PC-9 (cell line): ENCODE results near the gene MRPL40. TPM values are rescaled to one million over a fixed set of nuclear protein-coding genes. Genes with fewer than 3 reads are reported as not detected.
A peak's percentile ranks its signal among the peaks of the same experiment; 100 is the strongest.

Experiments used
- BruUV-seq: library from RNA; stranded (reverse); fragments of 400-500 nt; replicated peaks from 2 replicates; lab custom pipeline; 2021; lab: Mats Ljungman, UMichigan
- CTCF ChIA-PET: fragments of 300-600 bp; sonication (Branson Sonifier 250); formaldehyde crosslinking; loops from one replicate; lab custom pipeline; 2022; ENCODE audit warnings: antibody characterized with exemption; lab: Charles Lee
- POLR2A ChIA-PET: fragments of 300-600 bp; sonication (Branson Sonifier 250); formaldehyde crosslinking; loops from one replicate; lab custom pipeline; 2022; ENCODE audit warnings: antibody characterized with exemption; ENCODE audit not compliant: unreplicated experiment; lab: Charles Lee
- DNase-seq, 2 experiments: peaks; one replicate each; pipeline versions ENCODE4 v3.0.0 to v3.0.0-alpha.2; 2015 to 2022; ENCODE audit warnings: mixed read lengths in 1 of 2
- H2AFZ ChIP-seq: fragments of 200-600 bp; sonication (generic); 2 replicates; pipeline ENCODE4 v1.8.1; 2017; ENCODE audit warnings: antibody characterized with exemption
- H3F3A ChIP-seq: fragments of 200-600 bp; sonication (generic); 2 replicates; pipeline ENCODE4 v1.8.1; 2017; ENCODE audit warnings: antibody characterized with exemption, mild to moderate bottlenecking, low read depth; ENCODE audit not compliant: insufficient read depth
- H3K27ac ChIP-seq: fragments of 200-600 bp; sonication (generic); 2 replicates; pipeline ENCODE4 v1.6.1; 2016; ENCODE audit warnings: mixed run types
- H3K27me3 ChIP-seq: fragments of 200-600 bp; sonication (generic); 2 replicates; pipeline ENCODE4 v1.6.1; 2016; ENCODE audit warnings: low read depth, mixed run types; ENCODE audit not compliant: insufficient read depth
- H3K36me3 ChIP-seq: fragments of 200-600 bp; sonication (generic); 2 replicates; pipeline ENCODE4 v1.6.1; 2016; ENCODE audit warnings: low read depth, mixed run types
- H3K4me1 ChIP-seq: fragments of 200-600 bp; sonication (generic); replicated peaks from 2 replicates; pipeline ENCODE4 v1.6.1; 2016; ENCODE audit warnings: mixed run types; ENCODE audit not compliant: insufficient read depth
- H3K4me2 ChIP-seq: fragments of 200-600 bp; sonication (generic); 2 replicates; pipeline ENCODE4 v1.6.1; 2017; ENCODE audit warnings: mixed run types
- H3K4me3 ChIP-seq: fragments of 200-600 bp; sonication (generic); 2 replicates; pipeline ENCODE4 v1.6.1; 2016; ENCODE audit warnings: mixed run types
- H3K79me2 ChIP-seq: fragments of 200-600 bp; sonication (generic); 2 replicates; pipeline ENCODE4 v1.6.1; 2017; ENCODE audit warnings: low read depth, mixed run types
- H3K9me2 ChIP-seq: fragments of 200-600 bp; sonication (generic); 2 replicates; pipeline ENCODE4 v1.8.1; 2017; ENCODE audit warnings: mild to moderate bottlenecking; ENCODE audit not compliant: insufficient read depth
- H3K9me3 ChIP-seq: fragments of 200-600 bp; sonication (generic); 2 replicates; pipeline ENCODE4 v1.8.1; 2016; ENCODE audit warnings: low read depth; ENCODE audit not compliant: insufficient read depth
- H4K20me1 ChIP-seq: fragments of 200-600 bp; sonication (generic); 2 replicates; pipeline ENCODE4 v1.8.1; 2017; ENCODE audit not compliant: insufficient read depth
- CTCF ChIP-seq: fragments of 200-600 bp; sonication (generic); conservative IDR thresholded peaks from 2 replicates; pipeline ENCODE4 v1.6.1; 2017; ENCODE audit warnings: mixed run types, antibody characterized with exemption, mild to moderate bottlenecking, moderate library complexity
- EZH2 ChIP-seq: fragments of 200-600 bp; sonication (generic); IDR thresholded peaks from 2 replicates; pipeline ENCODE4 v1.8.0; 2017; ENCODE audit warnings: antibody characterized with exemption, low read depth
- intact Hi-C: fragments of 100-400 bp; cut with micrococcal nuclease; formaldehyde crosslinking; loops from one replicate; pipeline ENCODE4 v1.10.0; 2022; ENCODE audit not compliant: unreplicated experiment
- total RNA-seq: library from RNA; stranded (reverse); gene quantifications from 2 replicates; pipeline ENCODE4 v1.2.3, GENCODE V29; 2021

The MRPL40 gene
- total RNA-seq, 1 experiment from 2014 or later = 25.1 TPM

GRCh38 chr22:19448739-19449421 lies 16.5 kb downstream of the MRPL40 start:
- H3K4me3 ChIP-seq = no peak overlapping the region
- peaks cover 20% of the 10 kb centered on the region for H3K79me2 ChIP-seq
- POLR2A ChIA-PET = no interaction called here
- H3K9me3 ChIP-seq = no peaks in the 10 kb centered on the region
- DNase-seq = no peak
- no peaks in the 10 kb centered on the region for H3K36me3 ChIP-seq
- 0 out of 2 replicates have a peak overlapping the region, but pooled peaks have one; percentile 87 for H3K4me2 ChIP-seq
- CTCF ChIA-PET = no interaction called here
- H3K4me1 ChIP-seq = peaks cover 5% of the 10 kb centered on the region
- H2AFZ ChIP-seq = no peak overlapping the region
- TF ChIP-seq EZH2 (no peak), CTCF (no peak)
- H3K9me2 ChIP-seq = no peaks in the 10 kb centered on the region
- intact Hi-C loops = no loop called here
- no peaks in the 10 kb centered on the region for H3K27me3 ChIP-seq
- no TSS peak for BruUV-seq
- H4K20me1 ChIP-seq = no peaks in the 10 kb centered on the region
- no peaks in the 10 kb centered on the region; the same call in 1 of the 2 replicates for H3F3A ChIP-seq
- H3K27ac ChIP-seq = no peak overlapping the region

GRCh38 chr22:19449422-19449767 lies 17.1 kb downstream of the MRPL40 start:
- Histone ChIP-seq H3K36me3 (no peaks in the 10 kb centered on the region), H3K4me3 (no peak overlapping the region), H3K4me1 (peaks cover 5% of the 10 kb centered on the region), H3K79me2 (peaks cover 20% of the 10 kb centered on the region), H2AFZ (no peak overlapping the region), H3K27ac (no peak overlapping the region), H3K9me2 (no peaks in the 10 kb centered on the region), H3F3A (no peaks in the 10 kb centered on the region; the same call in 1 of the 2 replicates), H3K9me3 (no peaks in the 10 kb centered on the region), H3K4me2 (no peak overlapping the region), H3K27me3 (no peaks in the 10 kb centered on the region), H4K20me1 (no peaks in the 10 kb centered on the region)
- POLR2A ChIA-PET = no interaction called here
- no TSS peak for BruUV-seq
- TF ChIP-seq CTCF = no peak
- TF ChIP-seq EZH2 = no peak
- CTCF ChIA-PET = no interaction called here
- intact Hi-C loops = no loop called here
- no peak for DNase-seq

DNA sequence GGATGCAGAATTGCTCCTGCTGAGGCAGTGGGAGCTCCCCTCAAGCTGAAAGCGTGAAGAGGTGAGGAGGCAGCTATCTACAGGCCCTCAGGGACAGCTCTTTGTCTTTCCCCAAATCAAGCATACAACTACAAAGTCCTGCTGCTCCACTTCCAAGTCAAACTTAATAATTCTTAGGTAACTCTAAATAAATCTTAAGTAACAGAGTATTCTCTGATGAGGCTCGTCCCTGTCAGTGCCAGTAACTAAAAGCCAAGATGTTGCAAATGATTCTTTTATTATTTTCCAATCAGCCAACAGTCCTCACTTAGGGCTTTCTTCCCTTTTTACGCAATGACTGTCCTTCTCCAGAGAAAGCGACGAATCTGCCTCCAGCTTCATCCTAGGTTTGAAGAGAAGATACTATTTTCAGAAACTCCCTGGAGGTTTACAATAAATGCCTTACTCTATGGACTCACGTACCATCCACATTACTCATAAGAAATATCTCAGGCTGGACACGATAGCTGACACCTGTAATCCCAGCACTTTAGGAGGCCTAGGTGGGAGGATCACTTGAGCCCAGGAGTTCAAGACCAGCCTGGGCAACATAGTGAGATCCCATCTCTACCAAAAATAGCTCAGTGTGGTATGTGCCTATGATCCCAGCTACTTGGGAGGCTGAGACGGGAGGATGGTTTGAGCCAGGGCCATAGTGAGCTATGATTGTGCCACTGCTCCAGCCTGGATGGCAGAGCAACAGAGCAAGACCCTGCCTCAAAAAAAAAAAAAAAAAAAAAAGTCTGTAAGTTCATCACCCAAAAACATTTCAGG lies 18.2 kb downstream of the MRPL40 start:
- ChIA-PET CTCF (no interaction called here), POLR2A (no interaction called here)
- no peak for DNase-seq
- Histone ChIP-seq H3K36me3 (no peaks in the 10 kb centered on the region), H3K27me3 (no peaks in the 10 kb centered on the region), H2AFZ (no peak overlapping the region), H3K4me2 (no peak overlapping the region), H3K79me2 (peaks cover 13% of the 10 kb centered on the region), H3K9me2 (no peaks in the 10 kb centered on the region), H3K9me3 (no peaks in the 10 kb centered on the region), H3F3A (no peaks in the 10 kb centered on the region; the same call in 1 of the 2 replicates), H3K27ac (no peak overlapping the region), H3K4me3 (no peak overlapping the region), H4K20me1 (no peaks in the 10 kb centered on the region), H3K4me1 (peaks cover 5% of the 10 kb centered on the region)
- no peak for TF ChIP-seq EZH2
- TF ChIP-seq CTCF = no peak
- no TSS peak for BruUV-seq
- intact Hi-C loops = no loop called here
